GM04503 (cell line): ENCODE data around the gene PTTG1.
"Not testable (repeated sequence)": the region's sequence is repeated elsewhere in the genome, so short reads cannot be mapped to it uniquely, and the experiment has no call there.

ENCODE experiments used
- DNase-seq: peaks from one replicate; pipeline ENCODE4 v3.0.0-alpha.2; 2012; ENCODE audit warnings: low read depth

Gene PTTG1

GRCh38 chr5:160423099-160423498 is 1.4 kb downstream of the PTTG1 start:
- no peak for DNase-seq

DNA sequence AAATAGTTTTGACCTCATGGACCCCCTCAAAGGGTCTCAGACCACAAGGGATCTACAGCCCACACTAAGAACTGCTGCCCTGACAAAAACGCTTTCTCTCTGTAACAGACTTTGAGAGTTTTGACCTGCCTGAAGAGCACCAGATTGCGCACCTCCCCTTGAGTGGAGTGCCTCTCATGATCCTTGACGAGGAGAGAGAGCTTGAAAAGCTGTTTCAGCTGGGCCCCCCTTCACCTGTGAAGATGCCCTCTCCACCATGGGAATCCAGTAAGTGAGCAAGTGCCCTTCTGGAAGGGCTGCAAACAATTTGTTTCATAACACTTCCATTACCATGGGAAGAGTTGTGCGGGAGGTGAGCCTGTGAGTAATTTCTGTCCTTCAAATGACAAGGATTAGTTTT is 6.0 kb downstream of the PTTG1 start:
- DNase-seq = no peak

DNA sequence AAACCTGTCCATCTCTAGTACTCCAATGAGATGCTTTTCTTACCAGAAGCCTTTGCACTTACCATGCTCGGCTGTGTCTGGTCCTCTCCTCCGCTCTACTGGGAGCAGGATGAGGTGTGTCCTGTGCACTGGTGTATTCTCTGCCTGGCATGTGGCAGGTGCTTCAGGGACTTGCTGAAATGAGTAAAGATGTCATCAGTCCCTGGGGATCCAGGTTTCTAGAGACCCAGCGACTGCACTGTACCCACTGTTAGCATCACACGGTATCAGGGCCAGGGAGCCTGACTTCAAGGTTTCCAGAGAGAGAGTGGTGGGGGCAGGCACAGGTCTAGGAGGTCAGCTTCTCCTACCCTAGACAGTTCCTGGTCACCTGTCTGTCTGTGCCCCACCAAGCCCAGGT is 10.5 kb downstream of the PTTG1 start:
- no peak for DNase-seq

DNA sequence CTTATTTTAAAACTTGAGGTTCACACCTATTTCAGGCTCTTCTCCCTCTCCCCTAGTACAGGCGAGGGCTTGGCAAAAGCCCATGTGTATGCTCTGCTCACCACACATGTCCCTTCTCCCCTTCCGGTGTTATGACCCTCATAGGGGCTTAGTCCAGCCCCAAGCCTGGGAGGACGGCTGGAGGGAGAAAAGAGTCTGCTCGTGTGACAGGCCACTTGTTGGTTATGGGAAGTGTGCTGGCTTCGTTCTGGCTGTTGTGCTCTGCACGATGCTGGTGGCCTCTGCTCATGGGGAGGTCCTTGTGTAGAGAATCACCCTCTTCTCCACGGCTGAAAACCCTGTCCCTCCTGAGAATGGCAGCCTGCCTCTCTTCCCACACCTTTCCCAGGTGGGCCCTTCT is 11.1 kb downstream of the PTTG1 start:
- no peak for DNase-seq

DNA sequence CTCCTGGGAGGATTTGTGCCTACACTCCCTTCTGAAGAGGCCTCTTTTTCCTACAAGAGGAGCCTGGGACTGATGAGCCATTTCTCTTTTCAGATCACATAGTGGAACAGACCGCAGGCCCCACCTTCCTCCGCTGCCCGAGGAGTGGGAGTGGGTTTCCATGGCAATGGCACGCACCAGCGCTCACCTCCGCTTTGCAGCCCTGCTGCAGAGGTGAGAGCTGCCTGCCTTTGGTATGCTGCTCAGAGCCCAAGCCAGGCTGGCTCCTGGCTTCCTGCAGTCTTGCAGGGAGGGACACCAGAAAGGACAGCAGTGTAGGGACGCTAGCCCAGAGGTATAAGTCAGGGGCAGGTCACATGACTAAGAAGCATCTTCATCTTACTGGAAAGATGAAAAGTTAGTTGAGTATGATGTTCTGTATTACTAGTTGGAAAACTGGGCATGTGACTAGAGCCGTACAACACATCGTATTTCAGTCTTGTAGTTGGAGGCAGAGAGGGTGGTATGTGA is 12.4 kb downstream of the PTTG1 start:
- no peak for DNase-seq

DNA sequence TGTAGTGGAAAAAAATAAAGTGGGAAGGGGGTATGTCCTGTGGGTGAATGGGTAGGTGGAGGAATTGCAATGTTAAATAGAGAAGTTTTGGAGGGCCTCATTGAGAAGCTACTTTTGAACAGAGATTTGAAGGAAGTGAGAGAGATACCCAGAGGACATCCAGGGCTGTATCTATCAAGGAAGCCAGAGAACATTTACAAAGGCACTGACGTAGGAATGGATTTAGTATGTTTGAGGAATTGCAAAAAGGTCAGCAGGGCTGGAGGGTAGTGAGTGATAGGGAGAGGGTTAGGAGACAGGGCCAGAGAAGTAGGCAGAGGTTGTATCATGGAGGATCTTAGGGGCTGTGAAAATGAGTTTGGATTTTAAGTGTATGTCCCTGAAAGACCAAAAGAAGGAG is 13.9 kb downstream of the PTTG1 start:
- no peak for DNase-seq

DNA sequence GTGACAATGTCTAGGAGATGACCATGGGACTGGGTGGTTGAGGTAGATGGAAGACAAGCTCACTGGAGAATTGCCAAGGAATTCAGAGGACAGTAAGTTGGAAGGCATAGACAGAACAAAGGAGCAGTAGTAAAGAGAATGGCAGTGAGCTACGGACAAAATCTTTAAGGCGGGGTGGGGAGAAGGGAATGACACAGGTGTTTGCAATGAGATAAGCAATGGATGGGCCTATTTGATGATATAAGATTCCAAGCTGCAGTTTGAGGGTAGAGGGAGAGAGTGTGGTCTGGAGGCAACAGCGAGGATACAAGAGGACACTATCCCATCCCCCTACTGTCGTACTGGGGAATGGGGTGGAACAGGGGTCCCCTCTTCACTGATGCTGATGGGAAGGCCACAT is 14.4 kb downstream of the PTTG1 start:
- no peak for DNase-seq

- DNase-seq = not testable (repeated sequence)
Observed at GRCh38 chr5:160436661-160437060, 15.0 kb downstream of the PTTG1 start.

- no peak for DNase-seq
Observed at GRCh38 chr5:160437271-160437670, 15.6 kb downstream of the PTTG1 start.

DNA sequence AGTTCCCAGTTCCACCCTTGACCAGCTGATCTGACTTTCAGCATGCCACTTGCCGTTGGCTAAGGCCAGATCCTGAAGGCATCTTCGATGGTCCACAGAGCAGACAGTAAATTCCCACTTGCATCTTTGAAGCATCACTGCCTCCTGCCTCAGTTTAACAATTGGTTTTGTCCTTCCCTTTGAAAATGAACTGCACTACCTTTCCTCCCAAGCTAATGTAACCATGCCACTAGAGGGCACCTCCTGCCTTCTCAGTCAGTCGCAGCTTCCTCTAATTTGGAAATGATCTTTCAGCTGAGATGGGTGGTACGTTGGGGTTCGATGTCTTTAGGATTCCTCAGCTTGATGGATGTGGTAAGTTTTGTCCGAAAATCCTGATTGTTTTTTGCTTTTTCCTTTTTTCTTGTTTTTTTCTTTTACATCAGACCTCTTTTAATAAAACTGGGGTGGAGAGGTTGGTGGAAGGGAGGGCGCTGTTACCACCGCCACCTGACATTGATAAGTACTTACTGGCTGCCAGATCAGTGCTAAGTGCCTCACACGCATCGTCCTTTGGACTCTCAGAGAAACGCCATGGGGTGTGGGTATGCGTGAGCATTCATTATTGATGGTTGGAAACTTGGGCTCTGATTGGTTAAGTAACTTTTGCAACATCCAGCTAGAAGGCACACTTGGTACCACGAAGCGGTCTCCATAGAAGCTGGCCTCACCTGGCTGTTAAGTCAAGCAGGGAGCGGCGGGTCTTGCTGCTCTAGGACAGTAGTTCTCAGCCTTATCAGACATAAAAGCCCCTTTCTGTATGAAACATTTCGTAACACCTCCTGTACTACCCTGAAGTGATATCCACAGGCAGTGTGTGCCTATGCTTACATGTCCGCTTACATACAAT is 16.9 kb downstream of the PTTG1 start:
- DNase-seq = no peak

GRCh38 chr5:160439205-160439600 is 17.5 kb downstream of the PTTG1 start:
- DNase-seq = no peak

- no peak for DNase-seq
Observed at GRCh38 chr5:160441311-160441781, 19.7 kb downstream of the PTTG1 start.

DNA sequence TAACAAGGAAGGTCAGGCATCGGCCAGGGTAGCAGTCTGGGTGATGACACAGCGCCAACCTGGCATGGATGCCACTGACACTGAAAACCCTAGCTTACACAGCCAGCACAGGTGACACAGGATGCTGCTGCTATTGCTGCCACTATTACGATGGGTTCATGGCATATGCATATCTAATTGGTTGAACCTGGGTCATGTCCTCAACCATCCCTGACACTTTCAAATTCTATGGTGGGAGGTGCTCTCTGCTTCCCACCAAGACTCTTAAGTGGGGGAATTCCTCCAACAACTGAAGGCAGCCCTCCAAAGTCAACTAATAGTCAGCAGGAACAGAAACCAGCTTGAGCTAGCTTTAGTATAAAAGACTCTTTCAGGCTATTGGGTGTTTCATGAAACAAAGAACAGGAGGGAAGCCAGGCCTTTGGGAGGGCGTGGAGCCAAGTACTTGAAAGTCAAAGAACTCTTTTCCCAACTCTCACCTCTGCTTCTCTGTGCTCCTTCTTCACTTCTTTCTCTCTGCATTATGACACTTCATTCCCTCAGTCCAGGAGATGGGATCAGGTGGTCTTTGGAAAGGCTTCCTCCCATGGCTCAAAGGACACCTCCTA is 21.3 kb downstream of the PTTG1 start:
- DNase-seq = no peak

- no peak for DNase-seq
Observed at GRCh38 chr5:160444407-160444806, 22.8 kb downstream of the PTTG1 start.

DNA sequence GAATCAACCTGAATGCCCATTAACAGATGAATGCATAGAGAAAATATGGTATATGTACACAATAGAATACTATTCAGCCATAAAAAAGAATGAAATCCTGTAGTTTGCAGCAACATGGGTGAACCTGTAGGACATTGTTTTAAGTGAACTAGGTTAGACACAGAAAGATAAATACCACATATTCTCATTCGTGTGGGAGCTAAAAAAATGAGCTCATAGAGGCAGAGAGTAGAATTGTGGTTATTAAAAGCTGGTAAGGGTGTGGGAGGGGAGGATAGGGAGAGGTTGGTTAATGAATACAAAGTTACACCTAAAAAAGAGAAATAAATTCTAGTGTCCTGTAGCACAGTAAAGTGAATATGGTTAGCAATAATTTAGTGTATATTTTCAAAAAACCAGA is 23.5 kb downstream of the PTTG1 start:
- no peak for DNase-seq

GRCh38 chr5:160445751-160446150 is 24.1 kb downstream of the PTTG1 start:
- no peak for DNase-seq

DNA sequence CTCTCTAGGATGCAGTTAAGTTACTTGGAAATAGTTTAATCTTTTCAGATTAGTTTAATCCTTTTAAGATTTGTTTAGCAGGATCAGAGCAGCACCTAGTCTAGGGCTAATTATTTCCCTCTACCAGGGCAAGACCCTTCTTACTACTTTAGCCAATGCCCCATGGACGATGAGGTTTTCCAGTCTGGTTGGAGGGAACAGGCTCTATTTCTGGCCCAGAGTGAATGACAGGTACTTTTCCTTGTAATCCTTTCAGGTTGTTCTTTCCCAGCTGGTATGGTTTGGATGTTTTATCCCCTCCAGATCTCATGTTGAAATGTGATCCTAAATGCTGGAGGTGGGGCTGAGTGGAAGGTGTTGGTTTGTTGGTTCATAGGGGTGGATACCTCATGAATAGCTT is 27.2 kb downstream of the PTTG1 start:
- DNase-seq = no peak

DNA sequence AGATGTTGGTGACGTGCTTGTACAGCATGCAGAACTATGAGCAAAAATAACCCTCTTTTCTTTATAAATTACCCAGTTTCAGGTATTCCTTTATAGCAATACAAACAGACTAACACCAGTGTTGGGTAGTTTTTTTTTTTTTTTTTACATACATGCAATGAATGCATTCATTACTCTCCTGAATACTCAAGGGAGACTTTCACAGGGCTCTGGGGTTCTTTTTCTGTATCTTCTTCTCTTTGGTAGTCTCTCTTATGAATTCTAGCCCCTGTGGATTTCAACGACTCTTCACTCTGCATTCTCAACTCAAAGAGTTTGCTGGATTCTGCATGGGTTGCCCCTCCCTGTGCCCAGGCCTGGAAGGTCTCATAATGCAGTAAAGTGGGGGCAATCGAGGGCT is 27.8 kb downstream of the PTTG1 start:
- no peak for DNase-seq

DNA sequence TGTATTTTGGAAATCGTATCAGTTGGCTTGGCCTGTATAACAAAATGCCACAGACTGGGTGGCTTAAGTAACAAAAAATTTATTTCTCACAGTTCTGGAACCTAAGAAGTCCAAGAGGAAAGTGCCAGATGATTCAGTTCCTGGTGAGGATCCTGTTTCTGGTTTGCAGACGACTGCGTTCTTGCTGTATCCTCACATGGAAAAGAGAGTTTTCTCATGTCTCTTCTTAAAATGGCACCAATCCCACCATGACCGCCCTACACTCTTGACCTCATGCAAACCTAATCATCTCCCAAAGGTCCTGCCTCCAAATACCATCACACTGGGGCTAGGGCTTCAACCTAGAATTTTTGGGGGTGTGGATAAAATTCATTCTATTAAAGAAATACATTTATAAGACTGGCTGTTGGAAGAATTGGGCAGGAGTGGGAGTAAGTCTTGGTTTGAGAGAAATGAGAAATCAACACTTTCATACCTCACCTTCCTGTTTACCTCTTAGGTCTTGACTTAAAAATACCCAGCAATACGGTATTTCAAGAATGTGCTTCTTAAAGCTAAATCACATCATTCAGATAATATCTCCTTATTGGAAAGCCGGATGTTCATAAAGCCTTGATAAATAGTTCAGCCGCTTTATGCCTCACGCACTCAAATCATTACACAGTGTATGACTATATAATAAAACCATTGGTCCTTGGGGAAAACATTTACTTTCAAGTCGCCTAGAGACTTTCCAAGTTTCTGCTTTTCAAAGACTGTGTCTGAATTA is 28.7 kb downstream of the PTTG1 start:
- DNase-seq = no peak

DNA sequence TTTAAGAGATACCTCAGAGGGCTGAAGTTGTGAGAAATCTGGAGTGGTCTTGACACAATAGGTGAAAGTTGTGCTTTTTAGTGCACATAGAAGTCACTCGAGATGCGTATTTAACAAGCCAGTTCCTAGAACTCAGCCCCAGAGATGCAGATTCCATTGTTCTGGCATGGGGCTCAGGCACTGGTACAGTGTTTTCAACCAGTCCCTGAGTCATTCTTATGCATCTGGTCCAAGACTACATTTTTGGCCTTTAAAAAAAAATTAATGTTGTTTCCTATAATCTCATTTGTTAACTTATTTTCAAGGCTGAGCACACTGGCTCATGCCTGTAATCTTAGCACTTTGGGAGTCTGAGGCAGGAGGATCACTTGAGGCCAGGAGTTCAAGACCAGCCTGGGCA is 29.6 kb downstream of the PTTG1 start:
- DNase-seq = no peak

- no peak for DNase-seq
Observed at GRCh38 chr5:160452036-160452435, 30.4 kb downstream of the PTTG1 start.

DNA sequence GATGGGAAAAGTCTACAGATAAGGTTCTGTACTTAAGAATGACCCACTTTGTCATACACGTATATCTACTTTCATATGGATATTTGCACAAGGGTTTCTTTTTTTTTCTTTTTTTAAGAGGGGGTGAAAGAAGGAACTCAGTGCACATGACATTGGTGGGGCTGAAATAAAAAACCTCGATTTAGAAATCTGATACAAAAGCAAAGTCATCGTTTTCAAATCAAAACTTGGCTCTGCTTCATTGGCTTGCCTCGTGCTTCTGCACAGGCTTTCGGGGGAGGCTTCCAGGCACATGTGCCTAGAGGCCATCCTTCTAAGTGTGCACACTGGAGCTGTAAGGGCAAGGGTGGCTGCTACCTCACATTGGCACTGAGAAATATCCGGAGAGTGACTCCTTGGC is 31.1 kb downstream of the PTTG1 start:
- DNase-seq = no peak

DNA sequence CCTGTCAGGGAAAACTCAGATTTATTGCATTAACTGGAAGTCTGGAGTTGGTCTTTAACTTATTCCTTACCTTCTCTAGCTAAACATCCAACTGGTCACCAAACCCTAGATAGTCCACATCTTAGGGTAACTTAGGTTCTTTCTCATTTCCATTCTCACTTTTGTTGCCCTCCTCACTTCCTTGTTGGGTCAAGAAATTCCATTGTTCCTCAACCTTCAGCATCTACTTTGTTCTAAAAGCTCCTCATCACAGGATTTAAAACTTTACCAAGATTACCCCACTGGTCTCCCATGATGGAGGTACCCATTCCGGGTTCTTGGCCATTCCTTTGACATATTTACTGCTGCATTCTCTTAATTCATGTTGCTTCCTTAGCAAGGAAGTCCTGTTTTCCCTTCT is 32.1 kb downstream of the PTTG1 start:
- DNase-seq = no peak
